Panc1 (cell line): Measurements from ENCODE around the gene HSPA1L. TPM values are rescaled to one million over a fixed set of nuclear protein-coding genes. Genes with fewer than 3 reads are reported as not detected.

Experiments used
- ATAC-seq: fragments of 200-7000 bp; cut with Tn5 transposase; 2 replicates; pipeline ENCODE4 v1.9.1; 2020; ENCODE audit warnings: mild to moderate bottlenecking, moderate library complexity
- BruUV-seq: library from RNA; stranded (reverse); fragments of 400-500 nt; replicated peaks from 2 replicates; lab custom pipeline; 2021; lab: Mats Ljungman, UMichigan
- CTCF ChIA-PET: fragments of 300-600 bp; sonication (Branson Sonifier 250); formaldehyde crosslinking; loops from one replicate; lab custom pipeline; 2022; ENCODE audit warnings: antibody characterized with exemption; lab: Charles Lee
- POLR2A ChIA-PET: fragments of 300-600 bp; sonication (Branson Sonifier 250); formaldehyde crosslinking; loops from one replicate; lab custom pipeline; 2022; ENCODE audit warnings: antibody characterized with exemption; lab: Charles Lee
- DNase-seq: peaks from one replicate; pipeline ENCODE4 v3.0.0-alpha.2; 2010; ENCODE audit warnings: low read depth, low spot score
- H3K27ac ChIP-seq: 2 replicates; pipeline ENCODE4 v1.5.1; 2011; ENCODE audit warnings: mild to moderate bottlenecking, low read length, inconsistent platforms
- H3K27me3 ChIP-seq: fragments of 200-500 bp; sonication (Bioruptor generic); 2 replicates; pipeline ENCODE4 v1.6.0; 2014; ENCODE audit warnings: low read length, inconsistent platforms; ENCODE audit not compliant: control insufficient read depth, insufficient read depth
- H3K36me3 ChIP-seq: fragments of 200-500 bp; sonication (Bioruptor generic); 2 replicates; pipeline ENCODE4 v1.5.1; 2014; ENCODE audit warnings: inconsistent platforms, mild to moderate bottlenecking, low read length, moderate library complexity; ENCODE audit not compliant: control insufficient read depth, insufficient read depth
- H3K4me1 ChIP-seq: 2 replicates; pipeline ENCODE4 v1.5.1; 2011; ENCODE audit warnings: inconsistent platforms, mild to moderate bottlenecking, low read length, moderate library complexity; ENCODE audit not compliant: control insufficient read depth, insufficient read depth
- H3K4me3 ChIP-seq, 2 experiments: 2 replicates each; pipeline ENCODE4 v1.5.1; 2011 to 2012; ENCODE audit warnings: low read depth in 2 of 2, low read length in 2 of 2, mild to moderate bottlenecking in 2 of 2, inconsistent platforms in 1 of 2, moderate library complexity in 1 of 2
- H3K9me3 ChIP-seq: fragments of 200-500 bp; sonication (Bioruptor generic); 2 replicates; pipeline ENCODE4 v1.5.1; 2014; ENCODE audit warnings: low read depth, mild to moderate bottlenecking, inconsistent platforms, low read length, moderate library complexity; ENCODE audit not compliant: control insufficient read depth, insufficient read depth
- POLR2AphosphoS5 ChIP-seq: IDR thresholded peaks from 2 replicates; pipeline ENCODE4 v1.6.1; 2012; ENCODE audit warnings: mild to moderate bottlenecking, low read depth, low read length, moderate library complexity
- SIN3A ChIP-seq: IDR thresholded peaks from 2 replicates; pipeline ENCODE4 v1.6.1; 2012; ENCODE audit warnings: low read depth, mild to moderate bottlenecking, low read length, moderate library complexity, borderline replicate concordance; ENCODE audit not compliant: insufficient read depth
- TCF7L2 ChIP-seq: IDR thresholded peaks from 2 replicates; pipeline ENCODE4 v1.6.1; 2011; ENCODE audit warnings: mild to moderate bottlenecking, low read depth, low read length, inconsistent platforms
- in situ Hi-C: cut with HindIII; loops from 2 replicates; pipeline ENCODE4 v1.10.0; 2016; ENCODE audit warnings: low sequenced_read_pairs, low pct_unique_long_range_greater_than_20kb
- intact Hi-C: fragments of 100-400 bp; cut with micrococcal nuclease; formaldehyde crosslinking; loops from one replicate; pipeline ENCODE4 v1.10.0; 2022; ENCODE audit not compliant: unreplicated experiment
- total RNA-seq: library from RNA; stranded (reverse); gene quantifications from one replicate; pipeline ENCODE4 v1.2.1, GENCODE V29; 2021; ENCODE audit not compliant: unreplicated experiment
- TF ChIP-seq, protein P1 (sequence below): fragments of 450-650 bp; IDR thresholded peaks from 2 replicates; pipeline ENCODE4 v1.5.1; 2017; ENCODE audit warnings: mild to moderate bottlenecking
- TF ChIP-seq, protein P2 (sequence below), 2 experiments: IDR thresholded peaks; 2 replicates each; pipeline ENCODE4 v1.6.1; 2011 to 2012; ENCODE audit warnings: low read depth in 2 of 2, control low read depth in 1 of 2, low read length in 1 of 2, mild to moderate bottlenecking in 1 of 2, moderate library complexity in 1 of 2; ENCODE audit not compliant: insufficient read depth in 1 of 2

HSPA1L gene
- total RNA-seq, 1 experiment from 2014 or later, result 2.8 TPM

DNA sequence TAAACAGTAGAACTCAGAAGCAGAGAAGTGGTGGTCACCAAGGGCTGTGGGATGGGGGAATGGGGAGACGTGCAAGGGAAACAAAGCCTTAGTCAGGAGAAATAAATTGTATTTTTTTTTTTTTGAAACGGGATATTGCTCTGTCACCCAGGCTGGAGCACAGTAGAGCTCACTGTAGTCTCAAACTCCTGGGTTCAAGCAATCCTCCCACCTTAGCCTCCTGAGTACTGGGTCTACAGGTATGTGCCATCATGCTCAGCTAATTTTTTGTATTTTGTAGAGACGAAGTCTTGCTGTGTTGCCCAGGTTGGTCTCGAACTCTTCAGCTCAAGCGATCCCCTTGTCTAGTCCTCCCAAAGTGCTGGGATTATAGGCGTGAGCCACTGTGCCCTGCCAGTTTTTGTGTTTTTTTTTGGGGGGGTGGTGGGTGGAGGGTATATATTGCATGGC, 15.8 kb upstream of the HSPA1L start:
- TF ChIP-seq, protein P1, sequence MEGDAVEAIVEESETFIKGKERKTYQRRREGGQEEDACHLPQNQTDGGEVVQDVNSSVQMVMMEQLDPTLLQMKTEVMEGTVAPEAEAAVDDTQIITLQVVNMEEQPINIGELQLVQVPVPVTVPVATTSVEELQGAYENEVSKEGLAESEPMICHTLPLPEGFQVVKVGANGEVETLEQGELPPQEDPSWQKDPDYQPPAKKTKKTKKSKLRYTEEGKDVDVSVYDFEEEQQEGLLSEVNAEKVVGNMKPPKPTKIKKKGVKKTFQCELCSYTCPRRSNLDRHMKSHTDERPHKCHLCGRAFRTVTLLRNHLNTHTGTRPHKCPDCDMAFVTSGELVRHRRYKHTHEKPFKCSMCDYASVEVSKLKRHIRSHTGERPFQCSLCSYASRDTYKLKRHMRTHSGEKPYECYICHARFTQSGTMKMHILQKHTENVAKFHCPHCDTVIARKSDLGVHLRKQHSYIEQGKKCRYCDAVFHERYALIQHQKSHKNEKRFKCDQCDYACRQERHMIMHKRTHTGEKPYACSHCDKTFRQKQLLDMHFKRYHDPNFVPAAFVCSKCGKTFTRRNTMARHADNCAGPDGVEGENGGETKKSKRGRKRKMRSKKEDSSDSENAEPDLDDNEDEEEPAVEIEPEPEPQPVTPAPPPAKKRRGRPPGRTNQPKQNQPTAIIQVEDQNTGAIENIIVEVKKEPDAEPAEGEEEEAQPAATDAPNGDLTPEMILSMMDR, result no peak
- no peak for TF ChIP-seq TCF7L2
- no peak for TF ChIP-seq POLR2AphosphoS5
- ChIA-PET POLR2A (interaction anchor here (0.6 kb wide), 2 partner anchors 34 to 131 kb away, joined by 3 to 5 read pairs; no protein-coding TSS in a partner anchor), CTCF (interaction anchor here (0.6 to 0.7 kb wide), 3 partner anchors 11 to 61 kb away, joined by 3 to 7 read pairs (median 5); no protein-coding TSS in a partner anchor)
- peak overlapping the region; percentile 92 to 93 for H3K4me3 ChIP-seq
- no TSS peak for BruUV-seq
- H3K4me1 ChIP-seq, result peaks cover 17% of the 10 kb centered on the region
- H3K9me3 ChIP-seq, result no peaks in the 10 kb centered on the region
- no peak for DNase-seq
- intact Hi-C loops, result loop anchor here (5.0 to 10.0 kb wide), 2 partner anchors 96 to 149 kb away; partner anchors contain the start of genes CLIC1 and LY6G5C
- peak overlapping the region; percentile 62 for H3K27ac ChIP-seq
- H3K36me3 ChIP-seq, result no peaks in the 10 kb centered on the region
- no peaks in the 10 kb centered on the region for H3K27me3 ChIP-seq
- no peak for ATAC-seq
- in situ Hi-C loops, result no loop called here

DNA sequence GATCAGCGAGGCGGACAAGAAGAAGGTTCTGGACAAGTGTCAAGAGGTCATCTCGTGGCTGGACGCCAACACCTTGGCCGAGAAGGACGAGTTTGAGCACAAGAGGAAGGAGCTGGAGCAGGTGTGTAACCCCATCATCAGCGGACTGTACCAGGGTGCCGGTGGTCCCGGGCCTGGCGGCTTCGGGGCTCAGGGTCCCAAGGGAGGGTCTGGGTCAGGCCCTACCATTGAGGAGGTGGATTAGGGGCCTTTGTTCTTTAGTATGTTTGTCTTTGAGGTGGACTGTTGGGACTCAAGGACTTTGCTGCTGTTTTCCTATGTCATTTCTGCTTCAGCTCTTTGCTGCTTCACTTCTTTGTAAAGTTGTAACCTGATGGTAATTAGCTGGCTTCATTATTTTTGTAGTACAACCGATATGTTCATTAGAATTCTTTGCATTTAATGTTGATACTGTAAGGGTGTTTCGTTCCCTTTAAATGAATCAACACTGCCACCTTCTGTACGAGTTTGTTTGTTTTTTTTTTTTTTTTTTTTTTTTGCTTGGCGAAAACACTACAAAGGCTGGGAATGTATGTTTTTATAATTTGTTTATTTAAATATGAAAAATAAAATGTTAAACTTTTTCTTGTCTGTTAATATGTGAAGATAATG, 14.7 kb upstream of the HSPA1L start:
- CTCF ChIA-PET, result interaction anchor here (0.7 kb wide), 2 partner anchors 14 to 18 kb away, joined by 10 to 13 read pairs; no protein-coding TSS in a partner anchor
- Histone ChIP-seq H3K4me3 (peak overlapping the region; percentile 92 to 93), H3K9me3 (no peaks in the 10 kb centered on the region), H3K36me3 (no peaks in the 10 kb centered on the region), H3K27ac (peak overlapping the region; percentile 62), H3K27me3 (no peaks in the 10 kb centered on the region), H3K4me1 (peaks cover 22% of the 10 kb centered on the region)
- BruUV-seq, result no TSS peak
- TF ChIP-seq, protein P1, result no peak
- TF ChIP-seq TCF7L2, result no peak
- TF ChIP-seq, protein P2, sequence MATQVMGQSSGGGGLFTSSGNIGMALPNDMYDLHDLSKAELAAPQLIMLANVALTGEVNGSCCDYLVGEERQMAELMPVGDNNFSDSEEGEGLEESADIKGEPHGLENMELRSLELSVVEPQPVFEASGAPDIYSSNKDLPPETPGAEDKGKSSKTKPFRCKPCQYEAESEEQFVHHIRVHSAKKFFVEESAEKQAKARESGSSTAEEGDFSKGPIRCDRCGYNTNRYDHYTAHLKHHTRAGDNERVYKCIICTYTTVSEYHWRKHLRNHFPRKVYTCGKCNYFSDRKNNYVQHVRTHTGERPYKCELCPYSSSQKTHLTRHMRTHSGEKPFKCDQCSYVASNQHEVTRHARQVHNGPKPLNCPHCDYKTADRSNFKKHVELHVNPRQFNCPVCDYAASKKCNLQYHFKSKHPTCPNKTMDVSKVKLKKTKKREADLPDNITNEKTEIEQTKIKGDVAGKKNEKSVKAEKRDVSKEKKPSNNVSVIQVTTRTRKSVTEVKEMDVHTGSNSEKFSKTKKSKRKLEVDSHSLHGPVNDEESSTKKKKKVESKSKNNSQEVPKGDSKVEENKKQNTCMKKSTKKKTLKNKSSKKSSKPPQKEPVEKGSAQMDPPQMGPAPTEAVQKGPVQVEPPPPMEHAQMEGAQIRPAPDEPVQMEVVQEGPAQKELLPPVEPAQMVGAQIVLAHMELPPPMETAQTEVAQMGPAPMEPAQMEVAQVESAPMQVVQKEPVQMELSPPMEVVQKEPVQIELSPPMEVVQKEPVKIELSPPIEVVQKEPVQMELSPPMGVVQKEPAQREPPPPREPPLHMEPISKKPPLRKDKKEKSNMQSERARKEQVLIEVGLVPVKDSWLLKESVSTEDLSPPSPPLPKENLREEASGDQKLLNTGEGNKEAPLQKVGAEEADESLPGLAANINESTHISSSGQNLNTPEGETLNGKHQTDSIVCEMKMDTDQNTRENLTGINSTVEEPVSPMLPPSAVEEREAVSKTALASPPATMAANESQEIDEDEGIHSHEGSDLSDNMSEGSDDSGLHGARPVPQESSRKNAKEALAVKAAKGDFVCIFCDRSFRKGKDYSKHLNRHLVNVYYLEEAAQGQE (IDR thresholded peaks at IDR 0.05; ENCODE audit: insufficient read depth in 1 of 2, low read depth in 2 of 2, low read length in 1 of 2), result no peak
- no peak for TF ChIP-seq SIN3A
- TF ChIP-seq POLR2AphosphoS5, result no peak
- intact Hi-C loops (loop anchor here (5.0 to 10.0 kb wide), 3 partner anchors 55 to 147 kb away; partner anchors contain the start of genes CLIC1, LY6G5C and VWA7), in situ Hi-C loops (no loop called here)
- POLR2A ChIA-PET, result interaction anchor here (0.6 to 0.7 kb wide), 3 partner anchors 69 to 91 kb away, joined by 3 to 9 read pairs (median 7); no protein-coding TSS in a partner anchor
- DNase-seq (no peak), ATAC-seq (no peak)
